Ishikawa (cell line): ENCODE measurements around the gene BAG5.

Source experiments
- CEBPB ChIP-seq: IDR thresholded peaks from 2 replicates; pipeline ENCODE4 v1.6.1; 2012
- CREB1 ChIP-seq: IDR thresholded peaks from 2 replicates; pipeline ENCODE4 v1.6.1; 2012; ENCODE audit warnings: low read depth
- EP300 ChIP-seq: IDR thresholded peaks from 2 replicates; pipeline ENCODE4 v1.6.1; 2012; ENCODE audit warnings: borderline replicate concordance
- MAX ChIP-seq: IDR thresholded peaks from 2 replicates; pipeline ENCODE4 v1.6.1; 2012
- NFIC ChIP-seq: IDR thresholded peaks from 2 replicates; pipeline ENCODE4 v1.6.1; 2012
- RAD21 ChIP-seq: IDR thresholded peaks from 2 replicates; pipeline ENCODE4 v1.6.1; 2012; ENCODE audit warnings: low read depth
- TAF1 ChIP-seq: IDR thresholded peaks from 2 replicates; pipeline ENCODE4 v1.6.1; 2012; ENCODE audit warnings: low read depth, mild to moderate bottlenecking
- TCF12 ChIP-seq: IDR thresholded peaks from 2 replicates; pipeline ENCODE4 v1.6.1; 2012; ENCODE audit warnings: low read depth
- USF1 ChIP-seq: IDR thresholded peaks from 2 replicates; pipeline ENCODE4 v1.6.1; 2012
- YY1 ChIP-seq: IDR thresholded peaks from 2 replicates; pipeline ENCODE4 v1.6.1; 2012; ENCODE audit warnings: low read depth
- TF ChIP-seq, protein P1 (sequence below): IDR thresholded peaks from 2 replicates; pipeline ENCODE4 v1.6.1; 2012; ENCODE audit warnings: low read depth, mild to moderate bottlenecking

DNA sequence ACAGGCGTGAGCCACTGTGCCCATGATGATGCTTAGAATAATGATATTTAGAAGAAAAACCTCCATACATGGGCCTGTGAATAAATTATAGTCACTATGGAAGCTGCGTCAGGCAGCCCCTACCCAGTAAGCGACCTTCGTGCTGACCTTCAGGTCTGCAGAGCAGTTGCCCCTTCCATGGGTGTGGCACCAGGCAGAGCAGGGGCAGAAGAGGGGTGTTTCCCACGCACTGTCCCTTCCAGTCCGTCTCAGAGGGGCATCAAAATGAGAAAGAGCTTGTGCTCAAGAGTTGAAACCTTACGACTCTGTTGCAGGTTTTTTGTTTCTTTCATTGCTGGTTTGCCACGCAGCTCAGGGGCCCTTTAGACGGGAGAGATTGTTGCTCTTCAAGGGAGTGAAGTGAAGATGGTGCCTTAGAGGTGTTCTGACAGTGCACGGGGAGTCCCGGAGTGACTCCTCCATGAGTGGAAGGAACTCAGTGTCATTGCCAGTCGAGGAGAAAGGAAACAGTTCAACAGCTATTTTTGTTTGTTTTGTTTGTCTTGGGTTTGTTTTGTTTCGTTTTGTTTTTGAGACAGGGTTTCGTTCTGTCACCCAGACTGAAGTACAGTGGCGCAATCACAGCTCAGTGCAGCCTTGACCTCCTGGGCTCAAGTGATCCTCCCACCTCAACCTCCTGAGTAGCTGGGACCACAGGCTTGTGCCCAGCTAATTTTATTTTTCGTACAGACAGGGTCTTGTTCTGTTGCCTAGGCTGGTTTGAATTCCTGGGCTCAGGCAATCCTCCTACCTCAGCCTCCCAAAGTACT, 53.7 kb downstream of the BAG5 start:
- TF ChIP-seq YY1 (no peak), TCF12 (no peak), CREB1 (no peak), MAX (no peak), USF1 (no peak), EP300 (no peak), CEBPB (no peak), NFIC (no peak), TAF1 (no peak), RAD21 (no peak)
- TF ChIP-seq, protein P1, sequence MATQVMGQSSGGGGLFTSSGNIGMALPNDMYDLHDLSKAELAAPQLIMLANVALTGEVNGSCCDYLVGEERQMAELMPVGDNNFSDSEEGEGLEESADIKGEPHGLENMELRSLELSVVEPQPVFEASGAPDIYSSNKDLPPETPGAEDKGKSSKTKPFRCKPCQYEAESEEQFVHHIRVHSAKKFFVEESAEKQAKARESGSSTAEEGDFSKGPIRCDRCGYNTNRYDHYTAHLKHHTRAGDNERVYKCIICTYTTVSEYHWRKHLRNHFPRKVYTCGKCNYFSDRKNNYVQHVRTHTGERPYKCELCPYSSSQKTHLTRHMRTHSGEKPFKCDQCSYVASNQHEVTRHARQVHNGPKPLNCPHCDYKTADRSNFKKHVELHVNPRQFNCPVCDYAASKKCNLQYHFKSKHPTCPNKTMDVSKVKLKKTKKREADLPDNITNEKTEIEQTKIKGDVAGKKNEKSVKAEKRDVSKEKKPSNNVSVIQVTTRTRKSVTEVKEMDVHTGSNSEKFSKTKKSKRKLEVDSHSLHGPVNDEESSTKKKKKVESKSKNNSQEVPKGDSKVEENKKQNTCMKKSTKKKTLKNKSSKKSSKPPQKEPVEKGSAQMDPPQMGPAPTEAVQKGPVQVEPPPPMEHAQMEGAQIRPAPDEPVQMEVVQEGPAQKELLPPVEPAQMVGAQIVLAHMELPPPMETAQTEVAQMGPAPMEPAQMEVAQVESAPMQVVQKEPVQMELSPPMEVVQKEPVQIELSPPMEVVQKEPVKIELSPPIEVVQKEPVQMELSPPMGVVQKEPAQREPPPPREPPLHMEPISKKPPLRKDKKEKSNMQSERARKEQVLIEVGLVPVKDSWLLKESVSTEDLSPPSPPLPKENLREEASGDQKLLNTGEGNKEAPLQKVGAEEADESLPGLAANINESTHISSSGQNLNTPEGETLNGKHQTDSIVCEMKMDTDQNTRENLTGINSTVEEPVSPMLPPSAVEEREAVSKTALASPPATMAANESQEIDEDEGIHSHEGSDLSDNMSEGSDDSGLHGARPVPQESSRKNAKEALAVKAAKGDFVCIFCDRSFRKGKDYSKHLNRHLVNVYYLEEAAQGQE, result no peak
